Fibroblast of skin of abdomen (primary cell): ENCODE data around the gene LILRB3.
A peak's percentile ranks its signal among the peaks of the same experiment; 100 is the strongest.
"Not testable (repeated sequence)": the region's sequence is repeated elsewhere in the genome, so short reads cannot be mapped to it uniquely, and the experiment has no call there.

Source experiments
- DNase-seq: peaks from one replicate; pipeline ENCODE4 v3.0.0-alpha.2; 2013

LILRB3 gene

DNA sequence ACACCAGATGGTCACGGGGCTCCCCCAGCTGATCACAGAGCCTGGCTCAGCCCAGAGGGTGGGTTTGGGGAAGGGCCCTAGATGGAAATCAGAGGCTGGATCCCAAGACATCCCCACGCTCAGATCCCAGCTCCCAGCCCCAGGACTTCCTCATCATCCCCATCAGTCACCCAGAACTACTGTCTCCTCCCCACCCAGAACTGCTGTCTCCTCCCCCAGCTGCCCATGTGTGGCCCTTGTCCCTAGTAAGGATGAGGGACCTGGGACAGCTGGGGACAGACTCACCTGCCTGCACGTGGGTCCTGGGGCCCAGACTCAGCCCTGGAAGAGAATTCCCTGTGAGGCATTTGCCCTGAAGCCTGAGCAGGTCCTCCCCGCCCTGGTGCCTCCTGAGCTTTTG is 19.4 kb upstream of the LILRB3 start:
- DNase-seq = not testable (repeated sequence)

DNA sequence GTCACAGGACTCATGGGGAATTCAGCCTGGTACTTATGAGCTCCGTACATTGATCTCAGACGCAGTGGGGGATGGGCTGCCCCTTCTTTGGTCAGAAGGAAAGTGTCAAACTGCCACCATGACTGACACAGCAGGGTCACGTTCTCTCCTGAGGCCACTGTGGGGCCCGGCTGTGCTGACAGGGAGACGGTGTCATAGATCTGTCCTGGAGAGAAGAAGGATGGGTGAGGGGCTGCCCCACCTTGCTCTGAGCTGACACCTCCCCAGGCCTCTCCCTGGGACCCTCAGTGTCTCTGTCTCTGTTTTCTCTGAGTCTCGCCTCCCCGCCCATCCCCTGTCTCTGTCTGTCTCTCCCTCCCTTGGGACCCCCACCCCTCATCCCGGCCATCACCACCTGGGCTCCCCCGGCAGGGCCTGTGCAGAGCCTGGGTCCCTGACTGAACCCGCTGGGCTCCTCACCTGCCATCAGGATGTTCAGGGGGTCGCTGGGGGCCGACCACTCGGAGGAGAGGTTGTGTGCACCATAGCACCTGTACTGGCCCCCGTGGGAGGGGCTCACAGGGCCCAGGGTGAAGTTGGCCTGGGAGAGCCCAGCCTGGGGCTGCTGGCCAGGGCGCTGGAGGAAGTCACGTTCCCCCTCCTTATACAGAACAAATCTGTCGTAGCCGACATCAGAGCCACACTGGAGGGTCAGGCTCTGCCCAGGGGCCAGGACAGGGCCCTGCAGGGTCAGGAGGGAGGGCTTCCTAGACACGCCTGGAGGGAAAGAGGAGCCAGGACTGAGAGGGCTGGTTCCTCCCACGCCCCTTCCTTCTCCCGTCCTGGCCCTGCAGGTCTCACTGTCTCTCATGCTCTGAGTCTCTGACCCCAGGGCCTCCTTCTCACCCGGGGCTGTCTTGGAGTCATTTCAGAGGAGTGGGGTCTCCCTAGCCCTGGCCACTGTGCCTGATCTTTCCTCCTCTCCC is 17.8 kb upstream of the LILRB3 start:
- not testable (repeated sequence) for DNase-seq

DNA sequence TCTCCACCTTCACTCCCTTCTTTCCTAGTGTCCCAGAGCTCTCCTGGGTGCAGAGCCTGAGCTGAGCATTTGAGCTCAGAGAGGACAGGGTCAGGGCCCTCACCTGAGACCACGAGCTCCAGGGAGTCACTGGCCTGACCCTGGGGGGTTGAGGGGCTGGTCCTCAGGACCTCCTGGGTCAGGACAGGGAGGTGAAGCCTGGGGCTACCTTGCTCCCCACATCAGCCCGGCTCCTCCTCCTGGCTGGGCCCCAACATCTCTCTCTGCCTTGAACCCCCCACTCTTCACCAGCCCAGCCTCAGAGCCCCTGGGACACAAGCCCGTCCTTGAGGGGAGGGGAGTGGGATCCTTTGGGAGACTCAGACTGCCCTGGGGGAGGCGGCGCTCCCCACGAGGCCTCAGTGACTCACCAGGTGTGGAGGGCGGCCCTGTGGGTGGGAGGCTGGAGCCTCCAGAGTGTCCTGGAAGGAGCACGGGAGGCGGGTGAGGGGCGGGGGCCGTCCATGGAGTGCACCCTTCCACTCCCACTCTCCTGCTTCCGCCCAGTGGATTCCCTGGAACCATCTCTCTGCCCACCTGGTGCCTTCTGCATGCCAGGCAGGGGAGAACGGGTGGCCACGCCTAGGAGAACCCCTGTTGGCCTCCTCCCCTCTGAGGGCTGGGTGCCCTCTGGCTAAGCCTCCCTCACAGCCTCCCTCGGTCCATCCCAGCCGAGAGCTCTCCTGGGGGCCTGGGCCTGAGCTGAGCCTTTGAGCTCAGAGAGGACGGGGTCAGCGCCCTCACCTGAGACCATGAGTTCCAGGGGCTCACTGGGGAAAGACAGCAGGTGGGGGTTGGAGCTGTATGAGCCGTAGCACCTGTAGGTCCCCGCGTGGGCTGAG is 16.9 kb upstream of the LILRB3 start:
- DNase-seq = not testable (repeated sequence)

- DNase-seq = no peak
Measured at GRCh38 chr19:54233941-54234340, 11.1 kb upstream of the LILRB3 start.

- peak; percentile 68 for DNase-seq
Measured at GRCh38 chr19:54231077-54231931, 8.5 kb upstream of the LILRB3 start.

- no peak for DNase-seq
Measured at GRCh38 chr19:54230031-54230430, 7.2 kb upstream of the LILRB3 start.

GRCh38 chr19:54229146-54229545 is 6.3 kb upstream of the LILRB3 start:
- DNase-seq = no peak

- not testable (repeated sequence) for DNase-seq
Measured at GRCh38 chr19:54224619-54225018, 1.8 kb upstream of the LILRB3 start.

DNA sequence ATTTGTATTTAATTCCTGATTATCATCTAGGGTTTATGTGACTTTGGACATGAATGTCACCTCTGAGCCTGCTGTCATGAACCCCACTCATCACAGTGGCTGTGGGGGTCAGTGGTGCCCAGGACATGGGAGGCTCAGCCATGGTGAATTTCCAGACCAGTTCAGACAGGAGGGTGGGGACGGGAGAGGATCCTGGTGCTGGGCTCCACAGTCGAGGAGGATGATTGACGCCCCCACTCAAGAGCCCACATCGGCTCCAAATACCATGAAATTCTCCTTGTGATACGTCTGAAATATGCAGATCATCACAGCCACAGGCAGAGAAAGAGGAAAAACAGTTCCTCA is 1.1 kb upstream of the LILRB3 start:
- DNase-seq = not testable (repeated sequence)

DNA sequence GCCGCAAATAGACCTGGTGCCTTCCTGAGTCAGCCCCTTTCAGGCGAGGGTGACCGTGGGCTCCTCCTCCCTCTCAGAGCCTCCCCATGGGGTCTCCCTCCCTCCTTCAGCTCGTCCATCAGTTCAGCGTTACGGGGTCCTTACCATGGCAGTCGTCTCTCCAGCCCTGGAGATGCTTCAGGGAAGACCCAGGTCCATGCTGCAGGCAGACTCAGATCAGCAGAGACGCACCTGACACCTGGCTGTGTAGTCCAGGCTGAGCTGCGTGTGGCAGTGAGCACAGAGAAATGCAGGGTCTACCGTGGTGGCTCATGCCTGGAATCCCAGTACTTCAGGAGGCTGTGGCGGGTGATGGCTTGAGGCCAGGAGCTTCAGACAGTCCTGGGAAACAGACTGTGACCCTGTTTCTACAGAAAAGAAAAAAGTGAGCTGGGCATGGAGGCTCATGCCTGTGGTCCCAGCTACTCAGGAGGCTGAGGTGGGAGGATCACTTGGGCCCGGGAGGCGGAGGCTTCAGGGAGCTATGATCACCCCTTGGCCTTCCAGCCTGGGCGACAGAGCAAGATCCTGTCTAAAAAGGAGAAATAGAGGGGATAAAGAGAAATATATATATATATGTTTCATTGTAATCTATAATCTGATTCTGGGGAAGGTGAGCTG is 600 bp upstream of the LILRB3 start:
- DNase-seq = not testable (repeated sequence)

DNA sequence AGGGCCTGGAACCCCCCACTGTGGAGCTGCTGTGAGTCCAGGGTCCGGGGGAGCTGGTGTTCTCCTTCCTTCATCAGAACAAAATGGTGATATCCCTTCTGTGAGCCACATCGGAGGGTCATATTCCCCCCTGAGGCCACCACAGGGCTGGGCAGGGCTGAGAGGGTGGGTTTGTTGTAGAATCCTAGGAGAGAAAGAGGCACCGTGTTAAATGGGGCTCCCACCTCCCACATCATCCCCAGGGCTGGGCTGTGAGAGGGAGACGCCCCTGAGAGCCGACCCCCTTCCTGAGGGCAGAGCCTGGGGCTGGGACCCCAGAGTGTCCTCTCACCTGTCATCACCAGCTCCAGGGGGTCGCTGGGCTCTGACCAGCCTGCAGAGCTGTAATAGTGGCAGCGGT is 860 bp downstream of the LILRB3 start:
- DNase-seq = not testable (repeated sequence)

DNA sequence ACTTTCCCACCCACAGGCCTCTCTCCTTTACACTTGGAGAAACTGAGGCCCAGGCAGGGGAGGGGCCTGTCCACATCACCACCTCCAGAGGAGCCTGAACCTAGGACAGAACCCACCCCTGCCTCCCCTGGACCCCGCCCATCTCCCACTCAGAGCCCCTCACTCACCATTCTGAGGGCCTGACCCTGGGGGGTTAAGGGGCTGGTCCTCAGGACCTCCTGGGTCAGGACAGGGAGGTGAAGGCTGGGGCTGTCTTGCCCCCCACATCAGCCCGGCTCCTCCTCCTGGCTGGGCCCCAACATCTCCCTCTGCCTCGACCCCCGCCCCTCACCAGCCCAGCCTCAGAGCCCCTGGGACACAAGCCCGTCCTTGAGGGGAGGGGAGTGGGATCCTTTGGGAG is 3.1 kb downstream of the LILRB3 start:
- not testable (repeated sequence) for DNase-seq

GRCh38 chr19:54218960-54219661 is 3.7 kb downstream of the LILRB3 start:
- DNase-seq = no peak

- no peak for DNase-seq
Measured at GRCh38 chr19:54218259-54218658, 4.5 kb downstream of the LILRB3 start.

DNA sequence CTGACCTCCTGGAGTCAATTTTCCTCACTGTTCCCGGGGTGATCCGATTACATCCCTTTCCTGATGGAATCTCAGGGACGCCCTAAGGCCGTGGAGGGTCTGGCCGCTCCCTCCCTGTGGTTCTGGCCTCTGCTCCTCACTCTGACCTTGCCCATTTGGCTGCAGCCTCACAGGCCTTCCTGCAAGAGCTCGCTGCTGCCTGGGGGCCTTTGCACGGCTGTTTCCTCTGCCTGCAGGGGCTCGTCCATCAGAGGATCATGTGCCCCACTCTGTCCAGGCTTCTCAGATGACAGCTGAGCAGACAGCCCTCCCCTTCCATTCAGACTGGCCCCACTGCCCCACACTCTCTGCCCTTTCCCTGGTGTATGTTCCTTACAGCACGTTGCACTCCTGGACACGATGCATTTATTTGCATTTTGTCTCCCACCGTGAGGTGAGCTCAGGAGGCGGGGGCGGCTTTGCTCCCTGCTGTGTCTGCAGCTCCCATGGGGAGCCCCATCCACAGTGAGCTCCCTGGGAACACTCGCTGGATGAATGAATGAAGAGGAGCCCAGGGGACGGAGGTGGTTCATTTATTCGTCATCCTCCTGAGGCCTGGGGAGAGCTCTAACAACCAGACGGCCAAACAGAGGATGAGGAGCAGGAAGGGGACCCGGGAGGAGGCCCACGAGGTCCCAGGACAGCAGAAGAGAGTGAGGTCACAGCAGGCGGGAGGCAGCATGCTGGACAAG is 5.1 kb downstream of the LILRB3 start:
- DNase-seq = not testable (repeated sequence)

DNA sequence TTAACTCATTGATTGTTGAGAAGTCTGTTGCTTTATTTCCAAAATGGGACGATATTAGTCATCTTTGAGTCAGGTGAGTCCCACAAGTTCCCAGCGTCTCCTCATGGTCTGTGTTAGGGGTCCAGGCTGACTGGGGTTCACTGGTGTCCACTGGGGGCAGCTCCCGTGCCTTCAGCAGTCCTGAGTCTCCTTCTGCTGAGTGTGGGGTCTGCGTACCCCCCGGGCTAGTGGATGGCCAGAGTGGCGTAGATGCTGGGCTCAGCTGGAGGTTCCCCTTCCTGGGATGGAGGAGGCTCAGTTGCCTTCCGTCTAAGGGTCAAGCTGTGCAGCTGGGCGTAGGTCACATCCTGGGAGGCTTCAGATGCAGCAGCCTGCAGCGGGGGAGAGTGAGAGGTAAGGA is 5.9 kb downstream of the LILRB3 start:
- no peak for DNase-seq

DNA sequence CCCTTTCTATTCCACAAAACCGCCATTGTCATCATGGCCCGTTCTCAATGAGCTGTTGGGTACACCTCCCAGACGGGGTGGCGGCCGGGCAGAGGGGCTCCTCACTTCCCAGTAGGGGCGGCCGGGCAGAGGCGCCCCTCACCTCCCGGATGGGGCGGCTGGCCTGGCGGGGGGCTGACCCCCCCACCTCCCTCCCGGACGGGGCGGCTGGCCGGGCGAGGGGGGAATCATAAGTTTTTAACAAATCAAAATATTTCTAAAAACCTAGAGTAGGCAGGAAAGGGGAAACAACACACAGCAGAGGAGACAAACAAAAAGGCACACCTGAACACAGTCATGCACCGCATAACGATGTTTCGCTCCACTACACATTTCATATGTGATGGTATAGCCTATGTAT is 8.1 kb downstream of the LILRB3 start:
- not testable (repeated sequence) for DNase-seq

DNA sequence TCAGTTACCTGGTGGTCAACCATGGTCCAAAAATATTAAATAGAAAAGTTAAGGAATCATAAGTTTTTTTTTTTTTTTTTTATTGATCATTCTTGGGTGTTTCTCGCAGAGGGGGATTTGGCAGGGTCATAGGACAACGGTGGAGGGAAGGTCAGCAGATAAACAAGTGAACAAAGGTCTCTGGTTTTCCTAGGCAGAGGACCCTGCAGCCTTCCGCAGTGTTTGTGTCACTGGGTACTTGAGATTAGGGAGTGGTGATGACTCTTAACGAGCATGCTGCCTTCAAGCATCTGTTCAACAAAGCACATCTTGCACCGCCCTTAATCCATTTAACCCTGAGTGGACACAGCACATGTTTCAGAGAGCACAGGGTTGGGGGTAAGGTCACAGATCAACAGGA is 8.6 kb downstream of the LILRB3 start:
- not testable (repeated sequence) for DNase-seq

DNA sequence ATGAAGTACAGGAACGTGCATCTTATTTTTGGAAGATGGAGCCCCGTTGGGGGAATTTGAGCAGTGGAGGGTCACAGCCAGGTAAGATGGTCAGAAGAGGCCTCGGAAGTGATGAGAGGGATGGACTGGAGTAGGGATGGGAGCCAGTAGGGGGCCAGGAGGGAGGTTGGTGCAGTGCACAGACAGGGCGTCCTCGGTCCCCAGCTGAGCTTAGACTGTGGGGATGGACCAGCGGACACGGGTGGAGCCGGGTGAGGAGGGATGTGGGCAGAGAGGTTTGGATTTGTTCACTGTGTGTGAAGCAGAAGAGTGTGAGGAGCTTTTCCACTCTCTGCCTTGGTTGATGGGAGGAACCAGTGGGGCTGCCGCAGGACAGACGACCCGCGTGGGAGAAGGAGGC is 11.6 kb downstream of the LILRB3 start:
- no peak for DNase-seq

- DNase-seq = peak; percentile 96
Measured at GRCh38 chr19:54209811-54210494, 12.9 kb downstream of the LILRB3 start.
